SHP77 (cell line): Measurements from ENCODE around the gene KIFC3.
"Not testable (repeated sequence)": the region's sequence is repeated elsewhere in the genome, so short reads cannot be mapped to it uniquely, and the experiment has no call there.

ENCODE experiments used
- DNase-seq, 2 experiments: peaks; one replicate each; lab custom pipeline; 2025; lab: John Stamatoyannopoulos, UW

The KIFC3 gene

GRCh38 chr16:57721356-57722209 lies 80.7 kb downstream of the KIFC3 start:
- no peak for DNase-seq

GRCh38 chr16:57720142-57720575 lies 82.1 kb downstream of the KIFC3 start:
- DNase-seq: peak; percentile 40 to 65

DNA sequence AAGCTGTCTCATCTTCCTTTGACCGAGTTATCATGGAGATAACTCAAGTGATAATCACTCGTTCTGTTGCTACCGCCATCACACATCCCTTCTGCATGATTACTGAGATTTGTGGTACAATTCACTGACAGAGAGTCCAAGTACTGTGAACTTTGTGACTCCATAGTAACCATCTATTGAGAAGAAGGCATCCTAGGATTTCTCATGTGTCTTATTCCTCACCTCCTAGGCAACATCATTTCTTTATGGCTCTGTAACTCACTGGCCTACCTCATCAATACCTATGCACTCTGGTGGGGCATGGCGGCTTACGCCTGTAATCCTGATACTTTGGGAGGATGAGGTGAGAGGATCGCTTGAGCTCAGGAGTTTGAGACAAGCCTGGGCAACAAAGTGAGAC lies 88.2 kb downstream of the KIFC3 start:
- no peak for DNase-seq

- DNase-seq: no peak
Measured at GRCh38 chr16:57713596-57713995, 88.7 kb downstream of the KIFC3 start.

DNA sequence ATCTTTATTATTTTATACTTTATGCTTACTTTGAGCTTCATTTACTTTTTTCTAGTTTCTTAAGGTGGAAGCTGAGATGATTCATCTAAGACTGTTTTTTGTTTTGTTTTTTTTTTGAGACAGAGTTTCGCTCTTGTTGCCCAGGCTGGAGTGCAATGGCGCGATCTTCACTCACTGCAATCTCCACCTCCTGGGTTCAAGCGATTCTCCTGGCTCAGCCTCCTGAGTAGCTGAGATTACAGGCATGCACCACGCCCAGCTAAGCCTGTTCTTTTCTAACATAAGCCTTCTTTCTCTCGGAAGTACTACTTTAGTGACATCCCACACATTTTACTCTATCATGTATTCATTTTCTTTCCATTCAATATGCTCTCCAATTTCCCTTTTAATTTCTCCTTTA lies 89.7 kb downstream of the KIFC3 start:
- DNase-seq: not testable (repeated sequence)

DNA sequence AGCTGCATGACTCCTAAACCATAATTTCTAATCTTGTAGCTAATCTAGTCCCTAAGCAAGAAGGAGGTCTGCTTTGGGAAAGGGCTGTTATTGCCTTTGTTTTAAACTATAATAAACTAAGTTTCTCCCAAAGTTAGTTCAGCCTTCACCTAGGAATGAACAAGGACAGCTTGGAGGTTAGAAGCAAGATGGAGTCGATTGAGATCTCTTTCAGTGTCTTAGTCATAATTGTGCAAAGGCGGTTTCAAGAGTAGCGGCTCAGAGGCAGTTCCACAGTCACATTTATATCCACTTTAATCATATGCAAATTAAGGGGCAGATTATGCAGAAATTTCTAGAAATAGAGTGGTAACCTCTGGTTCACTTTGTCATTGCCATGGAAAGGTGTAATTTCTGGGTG lies 90.3 kb downstream of the KIFC3 start:
- no peak for DNase-seq

DNA sequence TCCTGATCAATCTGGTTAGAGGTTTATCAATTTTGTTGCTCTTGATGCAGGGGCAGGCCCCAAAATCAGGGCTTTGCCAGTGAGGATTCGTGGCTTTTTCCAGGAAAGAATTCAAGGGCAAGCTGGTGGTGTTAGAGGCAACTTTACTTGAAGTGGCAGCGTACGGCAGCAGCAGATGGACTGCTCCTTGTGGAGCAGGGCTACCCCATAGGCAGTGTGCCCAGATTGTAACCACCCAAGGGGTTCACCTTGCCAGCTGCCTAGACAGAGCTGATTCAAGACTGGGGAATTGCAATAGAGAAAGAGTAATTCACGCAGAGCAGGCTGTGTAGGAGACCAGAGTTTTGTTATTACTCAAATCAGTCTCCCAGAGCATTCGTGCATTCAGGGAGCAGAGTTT lies 90.9 kb downstream of the KIFC3 start:
- DNase-seq: no peak

DNA sequence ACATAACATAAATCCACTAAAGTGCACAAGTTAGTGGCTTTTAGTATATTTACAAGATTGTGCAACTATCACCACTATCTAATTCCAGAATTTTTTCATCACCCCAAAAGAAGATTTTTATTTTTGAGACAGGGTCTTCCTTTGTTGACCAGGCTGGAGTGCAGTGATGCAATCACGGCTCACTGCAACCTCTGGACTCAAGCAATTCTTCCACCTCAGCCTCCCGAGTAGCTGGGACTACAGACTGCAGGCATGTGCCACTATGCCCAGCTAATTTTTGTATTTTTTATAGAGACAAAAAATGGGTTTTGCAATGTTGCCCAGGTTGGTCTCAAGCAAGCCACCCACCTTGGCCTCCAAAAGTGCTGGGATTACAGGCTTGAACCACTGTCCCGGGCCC lies 92.6 kb downstream of the KIFC3 start:
- DNase-seq: no peak
